ENCODE results near the gene ATP13A4.

Gene ATP13A4

GRCh38 chr3:193559100-193559499, 4.4 kb upstream of the ATP13A4 start:
- TF ChIP-seq USF1 (IDR thresholded peaks at IDR 0.05) = no peak
- TF ChIP-seq TAF1 (IDR thresholded peaks at IDR 0.05; ENCODE audit: low read depth) = no peak
- no peak for TF ChIP-seq CEBPB (IDR thresholded peaks at IDR 0.05)
- TF ChIP-seq REST (IDR thresholded peaks at IDR 0.05; ENCODE audit: low read depth) = no peak
- no peak for TF ChIP-seq RAD21 (IDR thresholded peaks at IDR 0.05; ENCODE audit: low read depth)

GRCh38 chr3:193556841-193557240, 2.1 kb upstream of the ATP13A4 start:
- TF ChIP-seq FOXM1 (IDR thresholded peaks at IDR 0.05; ENCODE audit: borderline replicate concordance, low read depth) (no peak), CEBPB (IDR thresholded peaks at IDR 0.05) (no peak), TAF1 (IDR thresholded peaks at IDR 0.05; ENCODE audit: low read depth) (no peak), MAX (IDR thresholded peaks at IDR 0.05) (no peak), TCF12 (IDR thresholded peaks at IDR 0.05; ENCODE audit: low read depth) (no peak), EP300 (IDR thresholded peaks at IDR 0.05; ENCODE audit: borderline replicate concordance) (no peak), TEAD4 (IDR thresholded peaks at IDR 0.05) (no peak), EGR1 (IDR thresholded peaks at IDR 0.05) (no peak), REST (IDR thresholded peaks at IDR 0.05; ENCODE audit: low read depth) (no peak), RAD21 (IDR thresholded peaks at IDR 0.05; ENCODE audit: low read depth) (no peak), YY1 (IDR thresholded peaks at IDR 0.05; ENCODE audit: low read depth) (no peak), CREB1 (IDR thresholded peaks at IDR 0.05; ENCODE audit: low read depth) (no peak), NFIC (IDR thresholded peaks at IDR 0.05) (no peak)

- TF ChIP-seq TCF12 (IDR thresholded peaks at IDR 0.05; ENCODE audit: low read depth) = no peak
- TF ChIP-seq RAD21 (IDR thresholded peaks at IDR 0.05; ENCODE audit: low read depth) = no peak
- no peak for TF ChIP-seq YY1 (IDR thresholded peaks at IDR 0.05; ENCODE audit: low read depth)
- no peak for TF ChIP-seq MAX (IDR thresholded peaks at IDR 0.05)
- no peak for TF ChIP-seq EP300 (IDR thresholded peaks at IDR 0.05; ENCODE audit: borderline replicate concordance)
- TF ChIP-seq NFIC (IDR thresholded peaks at IDR 0.05) = no peak
- no peak for TF ChIP-seq ZBTB7A (IDR thresholded peaks at IDR 0.05; ENCODE audit: low read depth)
- no peak for TF ChIP-seq CREB1 (IDR thresholded peaks at IDR 0.05; ENCODE audit: low read depth)
- TF ChIP-seq TAF1 (IDR thresholded peaks at IDR 0.05; ENCODE audit: low read depth) = no peak
- TF ChIP-seq USF1 (IDR thresholded peaks at IDR 0.05) = no peak
- TF ChIP-seq TEAD4 (IDR thresholded peaks at IDR 0.05) = no peak
- no peak for TF ChIP-seq FOXM1 (IDR thresholded peaks at IDR 0.05; ENCODE audit: borderline replicate concordance, low read depth)
- no peak for TF ChIP-seq CEBPB (IDR thresholded peaks at IDR 0.05)
These were observed 1.1 kb downstream of the ATP13A4 start for GRCh38 chr3:193553586-193553985.

- TF ChIP-seq FOXM1 (IDR thresholded peaks at IDR 0.05; ENCODE audit: borderline replicate concordance, low read depth) (no peak), REST (IDR thresholded peaks at IDR 0.05; ENCODE audit: low read depth) (no peak), ZBTB7A (IDR thresholded peaks at IDR 0.05; ENCODE audit: low read depth) (no peak), NFIC (IDR thresholded peaks at IDR 0.05) (no peak)
These were observed 1.8 kb downstream of the ATP13A4 start for GRCh38 chr3:193552923-193553322.

GRCh38 chr3:193548406-193548805, 6.3 kb downstream of the ATP13A4 start:
- no peak for TF ChIP-seq REST (IDR thresholded peaks at IDR 0.05; ENCODE audit: low read depth)
- TF ChIP-seq TEAD4 (IDR thresholded peaks at IDR 0.05) = no peak
- TF ChIP-seq RAD21 (IDR thresholded peaks at IDR 0.05; ENCODE audit: low read depth) = no peak
- TF ChIP-seq ZBTB7A (IDR thresholded peaks at IDR 0.05; ENCODE audit: low read depth) = no peak
- no peak for TF ChIP-seq EP300 (IDR thresholded peaks at IDR 0.05; ENCODE audit: borderline replicate concordance)
- no peak for TF ChIP-seq YY1 (IDR thresholded peaks at IDR 0.05; ENCODE audit: low read depth)
- TF ChIP-seq TAF1 (IDR thresholded peaks at IDR 0.05; ENCODE audit: low read depth) = no peak
- TF ChIP-seq TCF12 (IDR thresholded peaks at IDR 0.05; ENCODE audit: low read depth) = no peak
- TF ChIP-seq CREB1 (IDR thresholded peaks at IDR 0.05; ENCODE audit: low read depth) = no peak
- TF ChIP-seq CEBPB (IDR thresholded peaks at IDR 0.05) = no peak
- TF ChIP-seq USF1 (IDR thresholded peaks at IDR 0.05) = no peak
- no peak for TF ChIP-seq EGR1 (IDR thresholded peaks at IDR 0.05)

Data from Ishikawa (cell line).